ENCODE data around the gene SPTBN5.
A peak's percentile ranks its signal among the peaks of the same experiment; 100 is the strongest.

Gene SPTBN5

DNA sequence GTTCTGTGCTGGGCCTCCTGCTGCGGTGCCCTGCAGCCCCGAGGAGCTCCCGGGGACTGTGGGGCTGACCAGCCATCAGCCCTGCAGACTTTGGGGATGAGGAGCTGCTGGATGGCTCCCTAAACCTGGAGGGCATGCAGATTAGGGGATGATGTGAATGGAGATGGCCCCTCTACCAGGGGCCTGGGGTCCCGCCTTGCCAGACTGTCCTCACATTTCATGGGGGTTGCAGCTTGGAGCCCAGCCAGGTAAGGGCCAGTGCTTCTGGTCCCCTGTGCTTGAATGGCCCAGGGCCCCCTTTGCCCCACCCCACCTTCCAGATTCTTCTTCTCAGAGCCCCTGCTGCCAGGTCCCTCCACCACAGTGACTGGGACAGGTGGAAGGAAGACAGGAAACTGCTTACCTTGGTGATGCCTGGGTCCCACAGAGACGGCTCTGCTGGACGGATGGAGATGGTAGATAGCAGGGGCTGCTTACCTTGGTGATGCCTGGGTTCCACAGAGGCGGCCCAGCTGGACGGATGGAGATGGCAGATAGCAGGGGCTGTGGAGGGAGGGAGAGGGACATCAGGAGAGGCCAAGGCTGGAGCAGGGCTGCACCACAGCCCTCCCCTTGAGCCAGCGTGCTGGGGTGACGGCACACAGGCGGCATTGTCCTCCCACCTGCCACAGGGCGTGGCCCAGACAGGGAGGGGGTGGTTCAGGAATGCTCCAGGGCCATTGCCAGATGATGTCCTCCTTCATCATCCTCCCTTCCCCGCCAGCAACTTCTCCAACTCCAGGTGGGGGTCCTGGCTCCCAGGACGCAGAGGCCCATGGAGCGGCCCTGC, at the start of gene SPTBN5:
Gene SPTBN5 (minus strand): TSS at position 632 of the 829 bp plus-strand sequence. CDS start 556 bp downstream, at position 76.
- no peak for DNase-seq

DNA sequence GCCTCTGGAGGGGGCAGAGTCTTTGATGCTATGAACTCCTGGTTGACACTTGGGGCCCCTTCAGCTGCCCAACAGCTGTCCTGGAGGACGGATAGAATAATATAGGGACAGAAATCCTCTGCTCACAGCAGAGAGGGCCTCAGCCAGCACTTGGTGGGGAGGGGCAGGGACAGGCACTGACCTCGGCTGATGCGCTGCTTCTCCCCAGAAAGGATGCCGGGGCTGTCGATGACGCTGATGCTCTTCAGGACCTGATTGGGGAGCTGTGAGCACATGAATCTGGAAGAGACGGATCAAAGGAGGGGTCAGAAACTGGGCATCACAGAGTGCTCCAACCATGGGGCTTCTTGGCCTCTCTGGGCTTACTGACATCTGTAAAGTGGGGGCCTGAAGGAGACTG, 49.0 kb upstream of the SPTBN5 start:
- no peak for DNase-seq

DNA sequence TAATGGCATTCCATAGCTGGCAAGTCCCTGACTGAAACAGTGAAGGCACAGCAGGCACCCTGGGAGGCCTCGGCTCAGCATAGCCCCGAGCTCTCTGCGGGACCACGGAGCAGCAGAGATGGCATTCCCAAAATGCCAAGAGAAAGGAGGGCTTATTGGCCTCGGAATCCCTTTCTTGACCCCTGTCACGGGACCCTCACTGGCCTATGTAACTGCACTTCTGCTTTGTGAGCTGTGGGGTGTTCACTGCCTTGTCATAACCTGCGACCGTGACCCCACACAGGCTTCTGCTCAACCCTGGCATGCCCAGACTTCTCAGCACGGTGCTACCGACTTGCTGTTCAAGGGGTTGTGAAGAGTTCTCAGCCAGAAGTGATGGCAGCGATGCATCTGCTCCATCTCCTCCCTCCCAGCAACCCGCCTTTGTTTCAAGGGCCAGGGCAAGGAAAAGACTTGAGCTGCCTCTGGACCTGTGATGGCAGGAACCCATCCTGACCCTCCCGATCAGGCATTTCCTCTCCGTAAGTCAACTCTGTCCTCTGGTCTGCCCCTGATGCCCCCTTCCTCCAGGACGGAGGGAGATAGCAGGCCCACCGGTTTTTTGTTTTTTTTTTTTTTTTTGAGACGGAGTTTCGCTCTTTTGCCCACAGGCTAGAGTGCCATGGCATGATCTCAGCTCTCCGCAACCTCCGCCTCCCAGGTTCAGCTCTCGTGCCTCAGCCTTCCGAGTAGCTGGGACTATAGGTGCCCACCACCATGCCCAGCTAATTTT, 48.0 kb upstream of the SPTBN5 start:
- no peak for DNase-seq

DNA sequence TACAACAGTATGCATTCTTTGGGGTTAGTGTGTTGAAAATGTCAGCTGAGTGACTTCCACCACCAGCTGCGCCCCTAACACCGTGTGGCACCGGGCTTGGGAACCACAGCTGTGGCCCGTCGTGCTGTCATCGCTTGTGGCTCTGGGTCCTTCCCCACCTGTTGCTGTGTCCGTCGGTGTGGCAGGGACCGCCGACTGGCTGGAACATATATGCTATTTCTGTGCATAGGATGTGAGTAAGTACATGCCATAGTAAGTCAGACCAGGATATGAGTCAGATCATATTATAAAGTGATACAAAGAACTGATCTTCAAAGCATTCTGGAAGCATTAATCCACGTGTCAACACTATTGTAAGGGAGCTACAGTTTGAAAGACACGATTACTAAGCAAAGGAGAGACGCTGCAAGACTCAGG, 46.6 kb upstream of the SPTBN5 start:
- peak; percentile 44 for DNase-seq

DNA sequence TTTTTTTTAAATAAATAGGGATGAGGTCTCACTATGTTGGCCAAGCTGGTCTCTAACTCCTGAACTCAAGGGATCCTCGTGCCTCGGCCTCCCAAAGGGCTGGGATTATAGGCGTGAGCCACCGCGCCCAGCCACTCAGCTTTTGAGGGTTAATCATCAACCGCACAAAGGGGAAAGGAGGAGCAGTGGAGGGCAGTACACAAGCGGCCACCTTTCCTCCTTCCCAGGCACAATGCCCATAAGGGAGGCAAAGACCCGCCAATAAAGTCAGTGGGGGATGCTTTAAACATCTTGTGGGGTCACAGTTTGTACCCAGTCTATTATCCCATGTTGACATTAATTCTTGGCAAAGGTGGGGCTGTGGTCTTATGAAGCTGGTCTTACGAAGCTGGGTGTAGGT, 46.1 kb upstream of the SPTBN5 start:
- DNase-seq = no peak

DNA sequence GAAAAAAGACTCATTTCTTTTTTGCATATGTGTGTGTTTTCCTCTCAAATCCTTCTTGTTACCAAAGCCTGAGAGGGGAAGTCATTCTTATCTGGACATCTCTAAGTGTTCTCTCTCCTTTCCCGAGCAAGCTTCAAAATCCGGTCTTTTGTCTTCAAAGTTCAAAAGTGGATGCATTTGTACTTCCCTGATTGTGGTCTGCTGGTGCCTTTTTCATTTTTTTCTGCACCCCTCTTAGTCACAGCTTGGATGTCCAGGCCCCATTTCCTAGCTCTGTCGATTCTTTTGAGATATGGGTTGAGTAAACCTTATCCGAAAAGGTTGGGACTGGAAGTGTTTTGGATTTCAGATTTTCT, 43.7 kb upstream of the SPTBN5 start:
- no peak for DNase-seq

DNA sequence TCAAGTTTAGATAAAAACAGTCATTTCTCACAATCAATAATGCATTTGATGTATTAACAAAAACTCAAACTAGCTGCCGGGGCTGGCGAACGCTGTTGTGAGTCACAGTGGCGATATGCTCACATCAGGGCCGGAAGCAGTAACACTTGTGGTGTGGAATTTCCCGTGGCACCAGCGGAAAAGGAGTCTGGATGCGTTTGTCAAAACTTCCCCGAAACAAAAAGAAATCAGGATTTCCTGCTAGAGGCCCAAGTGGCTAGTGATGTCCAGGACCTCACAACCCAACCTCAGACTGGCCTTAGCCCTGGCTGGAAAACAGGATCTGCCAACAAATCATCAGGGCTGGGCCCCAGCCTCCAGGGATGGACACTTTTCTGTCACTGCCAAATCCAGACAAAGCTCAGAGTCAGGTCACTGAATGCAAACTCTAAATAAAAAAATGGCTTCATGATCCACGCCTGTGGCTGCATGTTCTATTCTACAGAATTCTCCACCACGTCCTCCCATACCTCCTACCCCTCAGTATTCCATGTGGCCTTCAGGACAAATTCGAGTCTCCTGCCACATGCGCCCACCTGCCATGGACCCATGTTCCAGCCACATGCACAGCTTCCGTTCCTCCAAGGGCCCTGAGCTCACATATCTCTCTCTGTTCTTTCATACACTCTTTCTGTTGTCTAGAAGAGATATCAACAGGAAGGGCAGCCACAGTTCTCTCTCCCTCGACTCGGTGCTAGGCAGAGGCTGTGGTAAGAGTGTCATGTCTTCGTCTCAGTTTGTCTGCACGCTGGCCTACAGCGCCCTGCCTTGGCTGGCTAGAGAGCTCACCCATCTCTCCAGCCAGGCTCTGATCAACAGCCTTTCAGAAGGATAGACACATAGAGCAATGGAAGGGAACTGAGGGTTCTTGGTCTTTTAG, 43.1 kb upstream of the SPTBN5 start:
- DNase-seq = peak; percentile 76

DNA sequence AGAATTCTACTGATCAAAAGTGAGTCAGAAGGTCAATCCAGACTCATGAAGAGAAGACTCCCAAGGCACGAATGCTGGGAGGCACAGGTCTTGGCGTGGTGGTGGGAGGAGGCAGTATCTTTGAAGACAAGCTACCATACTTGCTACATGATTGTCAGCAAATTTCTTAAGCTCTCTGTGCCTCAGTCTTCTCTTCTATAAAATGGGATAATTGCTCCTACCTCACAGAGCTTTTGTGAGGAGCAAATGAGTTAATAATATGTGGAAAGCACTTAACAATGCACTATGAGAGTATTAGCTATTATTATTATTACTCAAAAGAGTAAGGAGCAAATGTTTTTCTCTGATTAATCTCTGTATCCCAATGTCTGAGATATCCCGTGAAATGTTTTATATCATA, 42.3 kb upstream of the SPTBN5 start:
- DNase-seq = no peak

DNA sequence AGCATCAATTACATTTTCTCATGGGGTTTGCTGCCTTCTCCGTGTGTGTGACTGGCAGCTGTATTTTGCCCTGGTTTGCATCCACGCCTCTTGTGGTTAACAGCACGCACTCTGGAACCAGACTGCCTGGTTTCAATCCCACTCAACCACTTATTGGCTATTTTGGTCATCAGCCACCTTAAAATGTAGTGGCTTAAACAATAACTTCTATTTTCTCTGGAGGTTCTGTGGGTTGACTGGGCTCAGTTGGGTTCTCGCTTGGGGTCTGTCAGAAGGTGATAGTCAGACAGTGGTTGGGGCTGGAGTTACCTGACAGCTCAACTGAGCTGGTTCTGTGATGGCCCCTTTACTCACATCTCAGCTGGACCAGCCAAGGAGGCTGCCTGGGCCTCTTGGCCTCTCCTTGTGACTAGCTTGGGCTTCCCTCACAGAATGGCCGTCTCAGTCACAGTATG, 41.7 kb upstream of the SPTBN5 start:
- no peak for DNase-seq

DNA sequence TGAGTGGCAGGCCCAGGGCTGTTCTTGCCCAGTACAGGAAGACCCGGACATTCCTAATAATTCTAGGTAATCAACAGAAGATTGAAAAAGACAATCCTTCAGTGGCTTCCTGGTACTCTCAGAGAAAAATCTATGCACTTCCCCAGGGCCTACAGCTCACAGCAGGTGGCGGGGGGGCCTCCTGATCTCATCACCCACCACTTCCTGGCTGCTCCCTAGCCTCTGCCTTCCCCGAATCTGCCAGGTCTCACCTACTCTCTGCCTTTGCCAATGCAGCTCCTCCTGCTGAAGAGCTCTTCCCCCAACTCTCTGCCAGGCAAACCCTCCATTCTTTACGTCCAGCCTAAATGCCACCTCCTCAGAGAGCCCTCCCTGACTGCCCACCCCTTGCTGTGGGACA, 41.0 kb upstream of the SPTBN5 start:
- DNase-seq = peak; percentile 68

DNA sequence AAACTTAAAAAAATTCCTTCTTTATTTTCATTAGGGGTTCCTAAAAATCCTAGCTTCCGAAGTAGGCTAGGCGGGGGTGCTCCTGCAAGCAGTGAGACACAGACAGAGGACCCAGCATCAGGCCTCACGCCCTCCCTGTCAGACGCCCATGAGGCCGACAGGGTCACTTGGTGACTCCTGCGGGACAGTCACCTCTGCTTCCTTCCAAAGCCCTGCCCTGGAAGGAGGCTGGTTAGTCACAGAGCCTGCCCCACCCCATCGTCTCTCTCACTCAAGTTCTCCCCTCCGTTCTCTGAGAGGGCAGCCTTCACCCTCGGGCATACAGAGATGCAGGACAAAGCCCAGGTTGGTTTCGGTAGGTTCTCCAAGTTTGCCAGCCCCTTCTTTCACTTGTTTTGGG, 39.9 kb upstream of the SPTBN5 start:
- DNase-seq = no peak

DNA sequence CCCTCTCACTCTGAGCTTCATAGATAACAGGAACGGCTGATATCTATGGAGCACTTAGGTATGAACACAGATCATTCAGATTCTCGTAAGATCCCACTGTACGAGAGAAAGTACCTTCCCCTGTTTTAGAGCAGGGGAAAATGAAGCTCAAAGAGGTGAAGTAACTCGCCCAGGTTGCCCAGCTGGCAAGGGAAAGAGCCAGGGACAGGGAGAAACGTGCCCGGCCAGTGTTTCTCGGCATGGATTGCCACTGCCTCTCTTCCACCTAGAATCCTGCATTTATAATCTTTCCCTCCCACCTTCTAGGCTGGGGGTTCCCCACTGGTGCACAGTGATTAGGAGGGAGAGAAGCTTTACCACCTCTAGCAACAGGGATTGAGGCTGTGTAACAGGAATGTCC, 39.5 kb upstream of the SPTBN5 start:
- no peak for DNase-seq

DNA sequence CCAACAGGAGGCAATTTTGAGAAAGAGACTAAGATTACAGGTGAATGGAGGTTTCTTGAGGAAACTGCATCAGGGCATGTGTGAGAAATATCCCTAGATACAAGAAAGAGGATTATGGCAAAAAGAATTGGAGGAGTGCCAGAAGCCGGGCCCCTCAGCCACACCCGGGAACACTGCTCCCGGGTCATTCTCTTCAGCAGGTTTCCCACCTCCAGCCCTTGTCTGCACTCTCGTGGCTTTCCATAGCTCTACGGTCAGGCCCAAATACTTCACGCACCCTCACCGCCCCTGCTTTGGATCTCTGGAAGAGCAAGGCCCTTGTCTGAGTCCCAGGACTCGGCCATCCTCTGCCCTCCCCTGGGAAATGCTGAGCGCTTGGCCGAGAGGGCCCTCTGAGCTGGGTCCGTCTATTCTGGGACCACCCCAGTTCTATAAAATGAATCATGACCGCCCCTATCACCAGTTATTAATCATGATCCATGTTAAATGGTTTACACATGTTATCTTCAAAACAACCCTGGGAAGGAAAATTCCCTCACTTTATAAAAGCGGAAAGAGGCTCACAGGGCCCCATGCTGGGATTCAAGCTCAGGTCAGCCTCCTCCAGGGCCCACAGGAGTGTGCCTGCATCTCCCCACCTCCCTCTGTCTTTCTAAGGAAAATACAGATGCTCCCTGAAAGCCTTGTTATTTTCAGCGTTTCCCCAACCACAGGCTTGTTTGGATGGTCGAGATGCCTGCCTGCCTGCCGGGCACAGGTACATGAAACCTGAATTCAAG, 38.8 kb upstream of the SPTBN5 start:
- no peak for DNase-seq

DNA sequence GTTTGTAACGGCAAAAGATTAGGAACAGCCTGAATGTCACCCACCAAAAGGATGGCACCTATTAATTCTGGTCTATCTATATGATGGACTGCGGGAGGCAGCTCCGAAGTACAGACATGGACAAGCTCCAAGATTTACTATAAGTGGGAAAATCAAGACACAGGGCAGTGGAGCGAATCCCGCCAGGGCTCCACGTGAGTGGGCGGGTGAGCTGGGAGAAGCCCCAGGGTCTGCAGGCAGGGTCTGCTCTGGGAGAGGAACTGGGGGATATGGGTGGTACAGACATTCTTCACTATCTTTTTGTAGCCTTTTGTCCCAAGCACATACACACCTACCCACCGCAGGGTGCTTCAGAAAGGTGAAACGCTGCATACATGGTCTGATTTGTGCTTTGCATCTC, 38.2 kb upstream of the SPTBN5 start:
- DNase-seq = no peak

DNA sequence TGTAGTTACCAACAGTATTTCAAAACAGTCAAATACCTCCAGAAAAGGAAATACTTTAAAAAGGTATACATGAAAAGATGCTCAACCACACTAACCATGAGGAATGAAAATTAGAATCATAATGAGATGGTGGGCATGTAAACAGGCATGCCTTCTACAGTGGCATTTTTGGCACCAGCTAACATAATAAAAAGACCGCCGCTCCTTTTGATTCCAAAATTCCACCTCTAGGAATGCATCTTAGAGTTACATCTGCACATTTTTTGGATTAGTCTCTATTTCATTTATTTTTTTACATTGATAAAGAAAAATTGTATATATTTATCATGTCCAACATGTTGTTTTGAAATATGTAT, 37.0 kb upstream of the SPTBN5 start:
- no peak for DNase-seq

DNA sequence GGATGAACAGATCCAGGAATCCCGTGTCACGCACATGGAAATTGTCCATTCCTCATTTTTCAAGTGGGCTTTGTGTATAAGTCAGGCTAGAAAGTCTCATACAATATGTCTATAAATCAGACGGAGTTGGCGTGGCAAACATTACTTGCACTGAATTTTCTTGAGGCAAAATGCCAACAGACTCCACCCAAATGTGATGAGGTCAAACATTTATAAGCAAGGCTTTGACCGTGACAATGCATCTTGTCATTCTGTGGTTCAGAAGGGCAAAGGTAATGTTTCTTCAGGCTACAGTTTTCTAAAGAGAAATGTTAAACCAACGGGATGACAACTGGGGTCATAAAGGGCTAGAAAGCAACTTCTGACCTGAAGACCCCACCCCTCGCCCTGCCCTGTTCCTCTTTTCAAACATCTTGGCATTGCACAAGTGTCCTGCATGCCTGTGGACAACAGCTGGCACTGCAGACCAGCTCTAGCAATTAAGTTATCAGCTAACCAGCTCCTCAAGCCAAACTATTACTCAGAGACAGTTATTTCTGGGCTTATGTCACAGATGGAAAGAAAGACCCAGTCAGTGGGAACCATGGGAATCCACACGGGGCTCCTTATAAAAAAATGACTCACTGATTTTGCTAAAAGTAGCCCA, 36.5 kb upstream of the SPTBN5 start:
- no peak for DNase-seq

DNA sequence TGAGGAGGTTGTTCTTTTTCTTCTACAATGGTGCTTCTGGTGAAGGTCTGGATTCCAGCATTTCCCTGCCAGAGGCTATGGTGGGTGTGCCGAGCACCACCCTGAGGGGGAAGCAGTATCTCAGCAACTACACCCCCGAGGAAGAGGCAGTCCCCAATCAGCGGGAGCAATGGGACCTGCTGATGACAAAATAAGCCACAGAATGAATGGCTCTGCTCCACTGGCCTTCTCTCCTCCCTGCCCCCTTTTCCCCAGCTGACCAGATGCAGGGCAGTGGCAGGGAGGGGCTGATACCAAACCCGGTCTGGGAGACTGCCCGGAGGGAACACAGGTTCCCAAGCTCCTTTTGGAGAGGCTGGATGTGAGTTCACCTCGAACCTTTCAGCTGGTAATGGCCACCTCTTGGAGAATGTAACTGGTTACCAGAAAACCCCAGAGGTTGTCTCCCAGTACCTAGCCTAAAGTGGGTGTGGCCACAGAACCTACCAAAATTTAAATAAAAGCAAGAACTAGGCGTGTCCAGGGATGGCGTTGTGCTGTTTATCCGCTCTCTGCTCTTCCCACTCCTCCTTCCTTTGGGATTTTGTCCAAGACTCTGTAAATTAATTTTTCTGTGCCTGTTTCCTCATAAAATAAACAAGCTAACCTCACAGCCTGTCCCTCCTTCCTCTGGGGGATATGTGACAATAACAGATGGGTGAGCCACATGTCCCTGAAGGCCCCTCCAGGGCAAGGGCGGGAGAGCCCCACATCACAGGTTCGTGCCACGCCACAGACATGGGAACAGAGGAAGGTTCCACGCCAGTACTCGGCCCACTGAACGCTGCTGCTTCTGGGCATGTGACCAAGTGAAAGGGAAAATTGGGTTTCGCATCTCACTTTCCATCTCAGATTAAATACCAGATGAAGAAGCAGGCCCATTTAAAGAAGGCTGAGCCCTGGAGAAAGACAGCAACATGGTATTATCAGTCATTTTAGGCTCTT, 35.1 kb upstream of the SPTBN5 start:
- no peak for DNase-seq

DNA sequence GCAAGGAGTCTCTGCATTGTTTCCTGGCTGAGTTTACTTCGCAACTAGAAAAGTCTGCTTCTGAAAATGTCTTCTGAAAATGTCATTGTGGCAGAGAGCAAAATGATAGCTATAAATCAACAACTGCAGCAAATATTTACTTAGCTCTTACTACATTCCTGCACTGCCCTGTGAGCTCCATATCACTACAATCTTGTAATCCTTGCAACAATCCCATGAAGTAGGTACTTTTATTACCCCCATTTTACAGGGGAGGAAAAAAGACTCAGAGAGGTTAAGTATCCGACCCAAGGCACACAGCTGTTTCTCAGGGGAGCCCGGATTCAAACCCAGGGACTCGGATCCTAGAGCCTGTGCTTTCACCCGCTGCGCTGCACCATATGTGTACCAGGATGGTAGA, 34.2 kb upstream of the SPTBN5 start:
- DNase-seq = no peak

DNA sequence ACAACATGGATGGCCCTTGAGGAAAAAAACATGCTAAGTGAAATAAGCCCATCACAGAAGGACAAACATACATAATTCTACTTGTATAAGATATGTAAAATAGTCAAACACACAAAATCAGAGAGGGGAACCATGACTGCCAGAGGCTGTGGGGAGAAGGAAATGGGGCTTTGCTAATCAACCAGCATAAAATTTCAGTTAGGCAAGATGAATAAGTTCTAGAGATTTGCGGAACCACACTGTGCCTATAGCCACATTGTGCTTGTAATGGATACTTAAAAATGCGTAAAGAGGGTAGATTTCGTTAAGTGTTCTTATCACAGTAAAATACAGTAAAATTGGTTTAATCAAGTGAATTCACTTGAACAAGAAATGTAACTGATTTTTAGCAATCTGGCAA, 33.7 kb upstream of the SPTBN5 start:
- no peak for DNase-seq

DNA sequence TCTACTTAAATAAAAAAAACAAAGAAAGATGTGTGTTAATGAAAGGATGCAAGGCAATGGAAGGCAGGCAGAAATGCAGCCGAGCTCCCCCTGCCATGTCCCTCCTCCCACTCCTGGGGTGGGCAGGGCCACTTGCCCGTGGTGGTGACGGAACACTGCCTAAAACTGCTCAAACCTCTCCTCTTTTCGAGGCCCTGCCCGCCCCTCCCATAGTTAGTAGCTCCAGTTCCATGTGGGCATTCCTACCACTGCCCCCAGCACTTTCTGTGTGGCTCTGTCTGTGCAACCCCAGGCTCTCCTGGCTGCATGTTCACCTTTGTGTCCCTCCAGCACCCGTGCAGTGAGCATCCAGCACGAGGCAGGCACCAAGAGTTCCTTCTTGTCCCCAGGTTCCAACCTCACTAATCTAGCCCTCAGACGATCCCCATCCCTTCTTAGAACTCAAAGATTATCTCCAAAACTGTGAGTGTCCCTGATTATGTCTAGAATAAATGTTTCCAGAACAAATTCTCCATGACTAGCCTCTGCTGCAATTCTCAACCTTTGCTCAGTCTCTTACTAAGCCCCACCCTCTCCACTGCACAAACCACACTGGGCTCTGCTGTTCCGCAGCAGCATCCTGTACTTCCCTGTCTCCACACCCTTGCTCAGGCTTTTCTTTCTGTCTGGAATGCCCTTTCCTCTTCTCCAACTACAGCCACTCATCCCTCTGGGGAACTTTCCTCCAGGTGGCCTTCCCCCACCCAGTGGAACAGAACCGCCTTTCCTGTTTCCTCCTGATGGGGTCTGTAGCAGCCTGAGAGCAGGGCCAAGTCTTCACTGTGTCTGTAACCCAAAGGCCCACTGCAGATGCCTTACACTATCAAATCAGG, 32.6 kb upstream of the SPTBN5 start:
- no peak for DNase-seq
